GM12872 (cell line): ENCODE data around the gene RABIF.

Experiments used
- CTCF ChIP-seq: IDR thresholded peaks from 3 replicates; pipeline ENCODE4 v1.5.1; 2011; ENCODE audit warnings: low read depth, mild to moderate bottlenecking, low read length, moderate library complexity; ENCODE audit not compliant: insufficient read depth

RABIF gene

DNA sequence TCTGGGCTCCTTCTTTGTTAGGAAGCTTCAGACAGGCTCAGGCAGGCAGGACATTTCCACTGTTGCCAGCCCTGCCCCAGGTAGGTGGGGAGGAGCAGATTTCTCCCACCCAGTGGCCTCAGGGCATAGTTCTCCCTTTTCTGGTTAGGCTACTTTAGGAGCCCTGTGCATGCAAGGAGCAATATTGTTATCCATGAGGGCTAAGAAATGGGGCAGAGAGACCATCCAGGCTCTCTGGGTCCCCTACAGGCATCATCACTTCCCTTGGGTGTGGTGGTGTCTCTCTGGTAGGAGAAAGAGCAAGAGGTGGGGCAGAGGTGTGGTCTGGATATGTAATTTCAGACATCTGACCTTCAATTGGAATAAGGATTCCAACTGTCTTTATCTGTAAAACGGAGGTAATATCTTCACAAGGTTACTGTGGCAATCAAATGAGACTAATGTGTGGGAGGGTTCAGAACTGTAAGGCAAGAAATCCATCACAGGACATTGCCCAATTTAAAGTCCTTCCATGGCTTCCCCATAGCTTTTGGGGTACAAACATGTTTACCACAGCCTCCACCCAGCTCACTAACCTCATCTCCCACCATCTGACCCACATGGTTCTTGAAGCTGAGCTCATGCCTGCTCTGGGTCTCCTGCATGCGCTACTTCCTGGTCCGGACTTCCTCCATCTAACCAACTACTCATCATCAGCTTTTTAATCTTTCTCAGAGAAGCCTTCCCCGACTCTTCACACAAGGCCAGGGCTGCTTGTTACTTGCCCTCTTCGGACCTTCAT is 52.1 kb downstream of the RABIF start:
- TF ChIP-seq CTCF: no peak

- TF ChIP-seq CTCF: no peak
These were observed 53.3 kb downstream of the RABIF start for GRCh38 chr1:202835548-202836072.

DNA sequence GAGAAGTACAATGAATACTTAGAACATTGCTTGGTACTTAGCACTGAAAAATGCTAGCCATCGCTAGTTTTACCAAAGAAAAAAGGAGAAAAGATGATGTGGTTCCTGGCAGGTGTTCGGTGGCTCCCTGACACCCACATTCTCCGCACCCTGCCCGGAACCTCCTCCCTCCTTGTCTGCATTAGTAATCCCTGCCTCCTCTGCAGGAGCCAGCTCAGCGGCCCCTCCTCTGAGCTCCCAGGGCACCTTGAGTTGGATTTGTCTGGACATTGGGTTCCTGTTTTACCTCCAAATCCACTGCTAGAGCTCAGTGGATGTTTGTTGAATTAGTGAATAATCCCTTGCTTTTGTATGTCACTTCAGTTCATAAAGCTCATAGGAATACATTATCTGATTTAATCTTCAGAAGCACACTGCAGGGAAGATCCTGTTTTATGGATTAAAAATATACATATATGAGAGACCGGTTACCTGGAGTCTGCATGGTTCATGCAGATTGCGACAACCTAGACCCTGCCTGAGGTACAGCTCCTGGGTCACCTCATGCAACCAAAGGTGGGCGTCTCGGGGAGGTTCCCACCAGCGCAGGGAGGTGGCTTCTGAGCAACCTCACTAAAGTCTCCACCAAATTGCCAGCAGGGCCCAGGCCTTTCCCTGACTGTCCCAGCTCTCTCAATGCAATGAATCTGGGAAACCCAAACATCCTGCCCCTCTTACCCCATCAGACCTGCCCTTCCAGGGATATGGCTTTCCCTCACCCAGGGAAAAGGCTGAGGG is 54.0 kb downstream of the RABIF start:
- TF ChIP-seq CTCF: no peak

DNA sequence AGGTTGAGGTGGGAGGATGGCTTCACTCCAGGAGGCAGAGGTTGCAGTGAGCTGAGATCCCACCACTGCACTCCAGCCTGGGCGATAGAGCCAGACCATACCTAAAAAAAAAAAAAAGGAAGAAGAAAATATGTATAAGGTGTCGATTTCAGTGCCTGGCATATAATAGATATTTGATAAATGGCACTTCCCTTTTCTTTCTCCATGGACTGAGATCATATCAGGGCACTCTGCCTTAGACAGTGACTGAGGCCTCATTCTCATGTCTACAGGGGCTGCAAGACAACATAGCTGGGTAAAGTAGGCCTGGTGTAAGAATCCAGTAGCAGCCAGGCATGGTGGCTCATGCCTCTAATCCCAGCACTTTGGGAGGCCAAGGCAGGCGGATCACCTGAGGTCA is 57.0 kb downstream of the RABIF start:
- no peak for TF ChIP-seq CTCF
